B cell (primary cell): ENCODE measurements around the gene CR2.

Experiments used
- EZH2 ChIP-seq: IDR thresholded peaks from 2 replicates; pipeline ENCODE4 v1.6.1; 2012; ENCODE audit warnings: borderline replicate concordance, low read depth, mild to moderate bottlenecking, moderate library complexity, low read length; ENCODE audit not compliant: insufficient read depth, poor library complexity, severe bottlenecking
- TF ChIP-seq, protein P1 (sequence below): fragments of 200-600 bp; IDR thresholded peaks from one replicate; pipeline ENCODE4 v1.8.0; 2022; ENCODE audit warnings: antibody characterized with exemption, mild to moderate bottlenecking

DNA sequence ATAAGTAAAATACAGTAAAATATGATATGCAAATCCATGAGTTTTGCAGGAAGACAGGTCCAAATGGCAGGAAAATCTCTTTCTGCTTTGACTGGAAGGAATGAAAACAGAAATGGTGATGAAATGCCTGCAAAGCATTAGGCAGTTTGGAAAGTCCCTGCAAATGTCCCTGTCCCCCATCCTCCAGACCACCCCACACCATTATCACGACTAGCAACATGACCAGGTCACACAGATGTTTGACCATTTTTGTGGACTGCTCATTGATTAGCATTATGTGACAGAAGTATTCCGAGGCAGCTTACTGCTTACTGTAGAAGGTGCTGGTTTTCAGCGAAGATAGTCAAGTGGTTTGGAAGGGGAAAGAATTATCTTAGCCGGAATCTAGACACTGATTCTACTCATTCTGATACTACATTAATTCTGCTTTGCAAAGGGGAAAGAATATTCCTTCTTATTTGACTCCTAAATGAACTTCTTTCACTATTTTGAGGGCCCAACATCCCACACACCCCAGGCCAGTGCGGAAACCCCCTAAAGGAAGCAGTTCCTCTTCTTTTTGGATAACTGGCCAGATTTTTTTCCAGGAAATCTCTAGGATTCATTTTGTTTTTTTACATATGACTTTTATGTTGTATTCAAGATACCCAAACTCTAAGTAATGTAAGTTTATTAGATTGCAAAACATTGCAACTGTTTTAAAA, 9.5 kb upstream of the CR2 start:
- TF ChIP-seq, protein P1, sequence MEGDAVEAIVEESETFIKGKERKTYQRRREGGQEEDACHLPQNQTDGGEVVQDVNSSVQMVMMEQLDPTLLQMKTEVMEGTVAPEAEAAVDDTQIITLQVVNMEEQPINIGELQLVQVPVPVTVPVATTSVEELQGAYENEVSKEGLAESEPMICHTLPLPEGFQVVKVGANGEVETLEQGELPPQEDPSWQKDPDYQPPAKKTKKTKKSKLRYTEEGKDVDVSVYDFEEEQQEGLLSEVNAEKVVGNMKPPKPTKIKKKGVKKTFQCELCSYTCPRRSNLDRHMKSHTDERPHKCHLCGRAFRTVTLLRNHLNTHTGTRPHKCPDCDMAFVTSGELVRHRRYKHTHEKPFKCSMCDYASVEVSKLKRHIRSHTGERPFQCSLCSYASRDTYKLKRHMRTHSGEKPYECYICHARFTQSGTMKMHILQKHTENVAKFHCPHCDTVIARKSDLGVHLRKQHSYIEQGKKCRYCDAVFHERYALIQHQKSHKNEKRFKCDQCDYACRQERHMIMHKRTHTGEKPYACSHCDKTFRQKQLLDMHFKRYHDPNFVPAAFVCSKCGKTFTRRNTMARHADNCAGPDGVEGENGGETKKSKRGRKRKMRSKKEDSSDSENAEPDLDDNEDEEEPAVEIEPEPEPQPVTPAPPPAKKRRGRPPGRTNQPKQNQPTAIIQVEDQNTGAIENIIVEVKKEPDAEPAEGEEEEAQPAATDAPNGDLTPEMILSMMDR, result no peak
- no peak for TF ChIP-seq EZH2
